Body of pancreas (tissue), 4 donors: ENCODE measurements around the gene RPUSD1.

ENCODE experiments used
- CTCF ChIP-seq, 7 experiments: fragments of 450-650 bp in 4 of 7; fragments of 200-600 bp in 3 of 7; sonication (generic) in 3 of 7; IDR thresholded peaks; one replicate each; pipeline ENCODE4 v1.5.1; 2016 to 2019; ENCODE audit warnings: antibody characterized with exemption in 7 of 7
- POLR2A ChIP-seq, 3 donors: fragments of 450-650 bp; IDR thresholded peaks; one replicate each; pipeline ENCODE4 v1.6.1; 2016; ENCODE audit warnings: antibody characterized with exemption in 3 of 3, mild to moderate bottlenecking in 2 of 3

GRCh38 chr16:831571-832413 lies 43.6 kb upstream of the RPUSD1 start:
- TF ChIP-seq CTCF (IDR thresholded peaks at IDR 0.05) (no peak), POLR2A (IDR thresholded peaks at IDR 0.05) (no peak)
